Measurements from ENCODE around the gene KIF12.

KIF12 gene

GRCh38 chr9:114112778-114113584, 13.9 kb upstream of the KIF12 start:
- no peak for DNase-seq (ENCODE audit: low read depth)
- H3K27me3 ChIP-seq (replicated peaks; ENCODE audit: control insufficient read depth, insufficient read depth, low read length): peaks cover 13% of the 10 kb centered on the region
- no peak overlapping the region for H3K4me3 ChIP-seq (ENCODE audit: low read length)
- no peaks in the 10 kb centered on the region for H3K9me3 ChIP-seq (ENCODE audit: control insufficient read depth, low read length)
- H3K36me3 ChIP-seq (ENCODE audit: control insufficient read depth, insufficient read depth, low read length, severe bottlenecking): no peaks in the 10 kb centered on the region
- peak overlapping the region; percentile 48 for H3K9ac ChIP-seq (ENCODE audit: low read length)
- H3K4me1 ChIP-seq (ENCODE audit: control insufficient read depth, insufficient read depth, low read length): peaks cover 62% of the 10 kb centered on the region

GRCh38 chr9:114112325-114112724, 13.2 kb upstream of the KIF12 start:
- Histone ChIP-seq H3K4me1 (ENCODE audit: control insufficient read depth, insufficient read depth, low read length) (peaks cover 62% of the 10 kb centered on the region), H3K27me3 (replicated peaks; ENCODE audit: control insufficient read depth, insufficient read depth, low read length) (peaks cover 7% of the 10 kb centered on the region), H3K9ac (ENCODE audit: low read length) (peak overlapping the region; percentile 48), H3K9me3 (ENCODE audit: control insufficient read depth, low read length) (no peaks in the 10 kb centered on the region), H3K4me3 (ENCODE audit: low read length) (no peak overlapping the region), H3K36me3 (ENCODE audit: control insufficient read depth, insufficient read depth, low read length, severe bottlenecking) (no peaks in the 10 kb centered on the region)
- DNase-seq (ENCODE audit: low read depth): no peak

- DNase-seq (ENCODE audit: low read depth): peak; percentile 34
- peak overlapping the region; percentile 12 for H3K4me3 ChIP-seq (ENCODE audit: low read length)
These were observed 11.1 kb upstream of the KIF12 start for GRCh38 chr9:114110180-114110579.

GRCh38 chr9:114109124-114109523, 10.0 kb upstream of the KIF12 start:
- Histone ChIP-seq H3K4me3 (ENCODE audit: low read length) (no peak overlapping the region), H3K9ac (ENCODE audit: low read length) (no peak overlapping the region), H3K9me3 (ENCODE audit: control insufficient read depth, low read length) (no peaks in the 10 kb centered on the region), H3K4me1 (ENCODE audit: control insufficient read depth, insufficient read depth, low read length) (peaks cover 57% of the 10 kb centered on the region), H3K36me3 (ENCODE audit: control insufficient read depth, insufficient read depth, low read length, severe bottlenecking) (no peaks in the 10 kb centered on the region), H3K27me3 (replicated peaks; ENCODE audit: control insufficient read depth, insufficient read depth, low read length) (no peaks in the 10 kb centered on the region)
- no peak for DNase-seq (ENCODE audit: low read depth)

More at GRCh38 chr9:114110180-114110579, 11.1 kb upstream of the KIF12 start:
- H3K4me1 ChIP-seq (ENCODE audit: control insufficient read depth, insufficient read depth, low read length): peaks cover 54% of the 10 kb centered on the region
- no peaks in the 10 kb centered on the region for H3K27me3 ChIP-seq (replicated peaks; ENCODE audit: control insufficient read depth, insufficient read depth, low read length)
- no peaks in the 10 kb centered on the region for H3K36me3 ChIP-seq (ENCODE audit: control insufficient read depth, insufficient read depth, low read length, severe bottlenecking)
- H3K9ac ChIP-seq (ENCODE audit: low read length): no peak overlapping the region
- H3K9me3 ChIP-seq (ENCODE audit: control insufficient read depth, low read length): no peaks in the 10 kb centered on the region

- H3K9ac ChIP-seq (ENCODE audit: low read length): no peak overlapping the region
- peaks cover 1% of the 10 kb centered on the region for H3K9me3 ChIP-seq (ENCODE audit: control insufficient read depth, low read length)
These were observed 9.1 kb upstream of the KIF12 start for GRCh38 chr9:114108016-114108833.

GRCh38 chr9:114107286-114108001, 8.4 kb upstream of the KIF12 start:
- Histone ChIP-seq H3K9ac (ENCODE audit: low read length) (no peak overlapping the region), H3K36me3 (ENCODE audit: control insufficient read depth, insufficient read depth, low read length, severe bottlenecking) (no peaks in the 10 kb centered on the region), H3K27me3 (replicated peaks; ENCODE audit: control insufficient read depth, insufficient read depth, low read length) (no peaks in the 10 kb centered on the region), H3K4me1 (ENCODE audit: control insufficient read depth, insufficient read depth, low read length) (peaks cover 40% of the 10 kb centered on the region), H3K4me3 (ENCODE audit: low read length) (no peak overlapping the region), H3K9me3 (ENCODE audit: control insufficient read depth, low read length) (peaks cover 9% of the 10 kb centered on the region)
- DNase-seq (ENCODE audit: low read depth): no peak

More at GRCh38 chr9:114108016-114108833, 9.1 kb upstream of the KIF12 start:
- no peak overlapping the region for H3K4me3 ChIP-seq (ENCODE audit: low read length)
- DNase-seq (ENCODE audit: low read depth): peak; percentile 86
- no peaks in the 10 kb centered on the region for H3K27me3 ChIP-seq (replicated peaks; ENCODE audit: control insufficient read depth, insufficient read depth, low read length)
- no peaks in the 10 kb centered on the region for H3K36me3 ChIP-seq (ENCODE audit: control insufficient read depth, insufficient read depth, low read length, severe bottlenecking)
- H3K4me1 ChIP-seq (ENCODE audit: control insufficient read depth, insufficient read depth, low read length): peaks cover 48% of the 10 kb centered on the region

- Histone ChIP-seq H3K27me3 (replicated peaks; ENCODE audit: control insufficient read depth, insufficient read depth, low read length) (no peaks in the 10 kb centered on the region), H3K9ac (ENCODE audit: low read length) (no peak overlapping the region), H3K36me3 (ENCODE audit: control insufficient read depth, insufficient read depth, low read length, severe bottlenecking) (no peaks in the 10 kb centered on the region), H3K4me1 (ENCODE audit: control insufficient read depth, insufficient read depth, low read length) (peaks cover 23% of the 10 kb centered on the region), H3K4me3 (ENCODE audit: low read length) (peak overlapping the region; percentile 26), H3K9me3 (ENCODE audit: control insufficient read depth, low read length) (peaks cover 26% of the 10 kb centered on the region)
- peak; percentile 8 for DNase-seq (ENCODE audit: low read depth)
These were observed 6.1 kb upstream of the KIF12 start for GRCh38 chr9:114105236-114105635.

GRCh38 chr9:114102484-114102883, 3.4 kb upstream of the KIF12 start:
- H3K9me3 ChIP-seq (ENCODE audit: control insufficient read depth, low read length): peaks cover 26% of the 10 kb centered on the region
- H3K36me3 ChIP-seq (ENCODE audit: control insufficient read depth, insufficient read depth, low read length, severe bottlenecking): no peaks in the 10 kb centered on the region
- peaks cover 9% of the 10 kb centered on the region for H3K27me3 ChIP-seq (replicated peaks; ENCODE audit: control insufficient read depth, insufficient read depth, low read length)
- no peak for DNase-seq (ENCODE audit: low read depth)
- H3K4me1 ChIP-seq (ENCODE audit: control insufficient read depth, insufficient read depth, low read length): peaks cover 9% of the 10 kb centered on the region
- H3K4me3 ChIP-seq (ENCODE audit: low read length): no peak overlapping the region
- H3K9ac ChIP-seq (ENCODE audit: low read length): no peak overlapping the region

- peaks cover 9% of the 10 kb centered on the region for H3K4me1 ChIP-seq (ENCODE audit: control insufficient read depth, insufficient read depth, low read length)
- H3K9ac ChIP-seq (ENCODE audit: low read length): no peak overlapping the region
- no peak for DNase-seq (ENCODE audit: low read depth)
- H3K36me3 ChIP-seq (ENCODE audit: control insufficient read depth, insufficient read depth, low read length, severe bottlenecking): no peaks in the 10 kb centered on the region
- no peak overlapping the region for H3K4me3 ChIP-seq (ENCODE audit: low read length)
- peaks cover 26% of the 10 kb centered on the region for H3K9me3 ChIP-seq (ENCODE audit: control insufficient read depth, low read length)
- H3K27me3 ChIP-seq (replicated peaks; ENCODE audit: control insufficient read depth, insufficient read depth, low read length): peaks cover 22% of the 10 kb centered on the region
These were observed 1.4 kb upstream of the KIF12 start for GRCh38 chr9:114100536-114100935.

- Histone ChIP-seq H3K36me3 (ENCODE audit: control insufficient read depth, insufficient read depth, low read length, severe bottlenecking) (no peaks in the 10 kb centered on the region), H3K4me1 (ENCODE audit: control insufficient read depth, insufficient read depth, low read length) (peaks cover 1% of the 10 kb centered on the region), H3K9me3 (ENCODE audit: control insufficient read depth, low read length) (peaks cover 26% of the 10 kb centered on the region), H3K27me3 (replicated peaks; ENCODE audit: control insufficient read depth, insufficient read depth, low read length) (peaks cover 24% of the 10 kb centered on the region), H3K9ac (ENCODE audit: low read length) (no peak overlapping the region), H3K4me3 (ENCODE audit: low read length) (no peak overlapping the region)
- no peak for DNase-seq (ENCODE audit: low read depth)
These were observed 678 bp upstream of the KIF12 start for GRCh38 chr9:114099669-114100270.
